Measurements from ENCODE around the gene WDTC1.

WDTC1 gene

DNA sequence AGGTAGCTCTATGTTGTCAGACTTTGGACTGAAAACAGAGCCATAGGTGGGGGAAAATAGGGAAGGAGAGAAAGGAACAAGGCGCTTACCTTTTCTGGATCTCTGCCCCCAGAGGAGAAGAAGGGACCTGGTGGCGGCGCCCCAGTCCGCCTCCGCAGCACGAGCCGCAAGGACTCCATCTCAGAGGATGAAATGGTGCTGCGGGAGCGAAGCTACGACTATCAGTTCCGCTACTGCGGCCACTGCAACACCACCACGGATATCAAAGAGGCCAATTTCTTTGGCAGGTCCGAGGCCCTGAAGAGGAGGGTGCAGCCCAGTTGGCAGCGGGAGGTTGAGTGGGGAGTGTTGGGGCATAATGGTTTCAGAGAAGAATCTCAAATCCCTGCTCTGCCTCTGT lies 69.1 kb downstream of the WDTC1 start:
- no peak for FAIRE-seq

GRCh38 chr1:27306071-27306470 lies 71.6 kb downstream of the WDTC1 start:
- no peak for FAIRE-seq

DNA sequence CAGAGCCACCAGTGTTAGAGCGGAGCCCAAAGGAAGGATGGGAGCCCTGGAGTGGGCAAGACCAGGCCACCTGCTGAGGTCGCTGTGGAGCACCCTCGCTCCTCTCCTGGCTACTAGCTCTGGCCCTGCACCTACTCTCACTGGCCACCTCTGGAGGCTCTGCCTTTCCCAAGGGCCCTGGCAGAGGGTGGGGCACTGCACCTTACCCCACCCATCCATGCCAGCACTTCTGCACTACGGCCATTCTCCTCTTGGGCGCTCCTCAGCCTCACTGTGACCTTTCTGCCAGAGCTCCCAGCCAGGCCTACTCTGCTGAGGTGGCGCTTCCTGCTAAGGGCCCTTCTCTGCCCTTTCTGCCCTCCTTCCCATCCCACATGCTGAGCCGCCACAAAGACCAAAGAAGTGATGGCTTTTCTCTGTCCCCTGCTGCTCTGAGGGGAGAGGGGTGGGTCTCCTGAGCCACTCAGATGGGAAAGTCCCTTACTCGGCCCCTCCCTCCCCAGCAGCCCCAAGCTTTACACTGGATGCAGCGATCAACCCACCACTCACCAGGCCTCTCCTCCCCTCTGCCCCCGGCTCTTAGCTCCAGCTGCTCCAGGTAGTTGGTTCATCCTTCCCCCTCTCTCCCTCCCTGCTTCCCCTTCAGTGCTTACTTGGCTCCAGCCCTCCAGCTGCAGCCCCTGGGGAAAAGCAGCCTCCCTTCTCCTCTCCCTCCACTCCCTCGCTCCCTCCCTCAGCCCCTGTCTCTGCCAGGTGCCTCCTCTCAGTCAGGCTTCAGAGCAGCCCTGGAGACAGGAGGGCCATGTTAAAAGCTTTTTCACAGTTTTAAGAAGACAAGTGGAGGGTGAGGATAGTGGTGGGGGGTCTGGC lies 72.7 kb downstream of the WDTC1 start:
- no peak for FAIRE-seq

DNA sequence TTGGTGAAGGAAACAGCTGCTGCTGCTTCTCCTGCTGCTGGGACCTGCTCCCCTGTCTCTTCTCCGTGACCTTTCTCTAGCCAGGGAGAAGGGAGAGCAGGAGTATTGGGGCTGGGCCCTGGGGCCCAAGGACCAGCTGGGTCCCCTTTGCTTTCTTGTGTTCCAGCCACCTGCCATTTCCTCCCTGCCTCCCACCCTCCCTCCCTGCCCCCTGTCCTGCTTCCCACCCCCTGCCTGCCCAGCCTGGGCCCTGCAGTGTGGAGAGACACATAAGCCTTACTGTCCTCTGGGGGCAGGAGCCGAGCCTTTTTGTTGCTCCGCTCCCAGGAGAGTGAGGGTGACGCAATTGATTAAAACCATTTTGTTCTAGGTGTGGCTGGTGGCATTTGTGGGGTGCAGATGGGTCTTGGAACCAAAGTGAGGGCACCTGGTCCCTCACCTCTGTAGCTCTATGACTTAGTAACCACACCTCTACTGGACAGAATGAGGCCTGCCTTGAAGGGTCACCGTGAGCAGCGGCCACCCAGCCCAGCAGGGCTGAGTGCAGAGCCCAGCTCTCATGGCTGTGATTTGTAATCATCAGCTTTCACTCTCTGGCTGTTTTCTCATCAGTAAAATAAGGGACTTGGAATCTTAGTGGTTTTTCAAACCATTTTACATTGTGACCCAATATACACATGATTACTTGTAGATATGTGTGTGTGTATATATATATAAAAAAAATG lies 73.6 kb downstream of the WDTC1 start:
- no peak for FAIRE-seq

DNA sequence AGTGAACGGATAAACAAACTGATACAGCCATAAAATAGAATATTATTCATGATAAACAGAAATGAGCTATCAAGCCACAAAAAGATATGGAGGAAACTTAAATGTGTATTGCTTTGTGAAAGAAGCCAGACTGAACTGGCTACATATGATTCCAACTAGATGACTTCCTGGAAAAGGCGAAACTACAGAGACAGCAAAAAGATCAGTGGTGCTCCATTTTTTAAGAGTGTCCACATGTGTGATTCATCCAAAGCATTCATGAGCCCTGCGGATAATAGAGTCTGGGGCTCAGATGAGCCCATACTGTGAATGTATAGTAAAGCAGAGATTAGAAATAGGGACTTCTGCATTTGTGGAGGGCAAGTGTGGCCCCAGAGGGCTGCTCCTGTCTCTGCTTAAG lies 79.7 kb downstream of the WDTC1 start:
- FAIRE-seq: no peak

DNA sequence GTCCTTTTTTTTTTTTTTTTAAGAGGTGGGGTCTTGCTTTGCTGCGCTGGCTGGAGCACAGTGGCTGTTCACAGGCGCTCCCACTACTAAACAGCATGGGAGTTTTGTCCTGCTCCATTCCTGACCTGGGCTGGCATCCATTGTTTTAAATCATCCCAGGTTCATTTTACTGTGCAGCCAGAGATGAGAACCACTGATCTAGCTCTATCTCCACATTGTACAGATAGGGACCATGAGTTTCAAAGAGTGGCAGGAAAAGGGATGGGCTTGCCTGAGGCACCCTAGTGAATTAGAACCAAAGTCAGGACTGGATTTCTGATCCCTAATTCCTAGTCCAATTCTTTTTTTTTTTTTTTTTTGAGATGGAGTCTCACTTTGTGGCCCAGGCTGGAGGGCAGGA lies 80.3 kb downstream of the WDTC1 start:
- FAIRE-seq: no peak

DNA sequence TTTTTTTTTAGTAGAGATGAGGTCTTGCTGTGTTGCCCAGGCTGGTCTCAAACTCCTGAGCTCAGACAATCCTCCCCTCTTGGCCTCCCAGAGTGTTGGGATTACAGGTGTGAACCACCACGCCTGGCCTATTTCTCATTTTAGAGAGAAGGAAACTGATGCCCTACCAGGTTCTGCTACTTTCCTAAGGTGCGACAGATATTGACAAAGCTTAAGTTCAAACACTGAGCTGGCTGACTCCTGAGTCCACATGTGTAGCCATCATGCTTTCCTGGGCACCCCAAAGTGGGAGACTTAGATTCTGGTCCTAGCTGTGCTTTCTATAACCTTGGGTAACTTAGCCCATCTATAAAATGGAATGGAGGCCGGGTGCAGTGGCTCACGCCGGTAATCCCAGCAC lies 82.4 kb downstream of the WDTC1 start:
- FAIRE-seq: no peak

GRCh38 chr1:27318136-27318535 lies 83.7 kb downstream of the WDTC1 start:
- FAIRE-seq: no peak

DNA sequence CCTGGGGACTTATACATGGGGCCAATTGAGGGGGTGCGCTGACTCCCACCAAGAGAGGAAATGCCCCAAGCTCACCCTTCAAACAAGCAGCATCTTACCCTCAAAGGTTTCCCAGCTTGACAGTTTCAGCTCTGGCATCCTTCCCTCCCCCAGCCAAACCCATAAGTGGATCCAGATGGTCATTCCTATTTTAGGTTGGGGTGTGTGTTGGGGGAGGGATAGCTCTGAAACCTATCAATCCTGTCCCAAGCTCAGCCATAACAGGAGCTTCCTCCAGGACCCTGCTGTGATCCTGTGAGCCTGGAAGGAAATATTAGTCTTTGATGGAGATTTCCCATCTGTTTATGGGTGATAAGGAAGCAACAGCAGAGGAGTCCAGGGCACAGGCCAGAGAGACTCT lies 84.2 kb downstream of the WDTC1 start:
- FAIRE-seq: no peak

GRCh38 chr1:27321813-27322568 lies 87.6 kb downstream of the WDTC1 start, which contains the start of gene TMEM222:
Gene TMEM222, plus strand, starts transcription at chr1:27322163. Its CDS starts 35 bp downstream, at chr1:27322198.
- no peak for FAIRE-seq

DNA sequence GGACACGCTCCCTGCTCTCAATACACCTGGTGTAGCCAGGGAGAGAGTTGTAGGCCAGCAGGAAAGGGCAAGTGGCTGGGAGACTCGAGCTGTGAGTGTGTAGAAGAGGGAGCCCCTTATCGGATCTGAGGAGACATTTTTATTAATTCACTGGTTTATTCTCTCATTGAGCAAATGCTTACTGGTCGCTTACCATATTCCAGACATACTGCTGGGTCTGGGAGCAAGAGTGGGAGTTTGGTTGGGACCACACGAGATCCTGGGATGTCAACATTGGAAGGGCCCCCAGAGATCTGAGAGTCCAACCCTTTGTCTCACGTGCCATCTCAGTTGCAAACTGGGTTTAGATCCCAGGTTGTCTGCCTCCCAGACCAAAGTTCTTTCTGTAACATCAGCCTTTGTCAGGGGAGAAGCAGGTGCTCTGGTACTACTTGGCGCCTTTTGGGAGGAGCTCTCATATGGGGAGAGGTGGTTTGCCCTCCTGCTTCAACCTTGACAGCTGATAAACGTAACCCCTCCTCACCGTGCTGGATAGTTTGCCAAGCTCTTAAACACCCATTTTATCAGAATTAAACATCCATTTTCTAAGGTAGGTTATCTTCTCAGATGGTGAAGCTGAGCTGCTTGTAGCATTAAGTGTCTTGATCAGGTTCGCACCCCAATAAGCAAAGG lies 88.3 kb downstream of the WDTC1 start:
- no peak for FAIRE-seq

- no peak for FAIRE-seq
These were observed 90.9 kb downstream of the WDTC1 start for GRCh38 chr1:27325286-27325685.

DNA sequence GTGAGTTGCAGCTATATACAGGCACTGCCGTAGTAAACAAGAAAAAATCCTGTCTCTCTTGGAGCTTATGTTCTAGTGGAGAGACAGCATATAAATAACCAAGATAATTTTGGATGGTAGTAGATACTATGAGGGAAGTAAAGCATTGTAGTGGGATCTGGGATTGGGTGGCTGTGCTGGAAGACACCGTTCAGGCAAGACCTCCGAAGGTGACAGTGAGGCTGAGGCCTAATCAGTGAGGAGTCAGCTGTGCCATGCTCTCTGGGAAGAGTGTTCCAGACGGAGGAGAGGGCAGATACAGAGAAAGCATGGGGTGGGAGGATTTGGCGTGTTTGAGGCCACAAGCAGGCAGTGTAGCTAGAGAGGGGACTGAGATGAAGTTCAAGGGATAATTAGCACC lies 93.5 kb downstream of the WDTC1 start:
- no peak for FAIRE-seq

DNA sequence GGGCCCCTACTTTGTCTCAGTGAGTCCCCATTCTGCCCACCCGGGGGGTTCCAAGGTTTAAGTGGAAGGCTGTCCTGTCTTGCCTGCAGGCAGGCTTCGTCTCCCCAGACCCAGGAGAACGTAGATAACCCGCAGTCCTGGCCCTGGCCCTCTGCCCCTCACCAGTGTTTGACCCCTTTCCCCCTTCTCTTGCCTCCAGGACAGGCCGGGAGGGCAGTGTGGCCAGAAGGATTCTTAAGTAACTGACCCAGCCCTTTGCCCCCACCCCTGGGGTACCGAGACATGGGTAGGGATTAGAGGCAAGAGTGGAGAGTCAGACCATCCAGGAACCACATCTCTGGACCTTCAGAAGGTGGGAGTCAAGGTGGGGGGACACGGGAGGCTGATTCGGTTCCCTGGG lies 96.4 kb downstream of the WDTC1 start:
- FAIRE-seq: no peak

- no peak for FAIRE-seq
These were observed 97.0 kb downstream of the WDTC1 start for GRCh38 chr1:27331426-27331825.

GRCh38 chr1:27331922-27332321 lies 97.5 kb downstream of the WDTC1 start:
- FAIRE-seq: no peak

- FAIRE-seq: no peak
These were observed 98.3 kb downstream of the WDTC1 start for GRCh38 chr1:27332536-27333281.

- no peak for FAIRE-seq
These were observed 99.4 kb downstream of the WDTC1 start for GRCh38 chr1:27333717-27334279.

GRCh38 chr1:27335506-27336422 lies 101.3 kb downstream of the WDTC1 start:
- no peak for FAIRE-seq

DNA sequence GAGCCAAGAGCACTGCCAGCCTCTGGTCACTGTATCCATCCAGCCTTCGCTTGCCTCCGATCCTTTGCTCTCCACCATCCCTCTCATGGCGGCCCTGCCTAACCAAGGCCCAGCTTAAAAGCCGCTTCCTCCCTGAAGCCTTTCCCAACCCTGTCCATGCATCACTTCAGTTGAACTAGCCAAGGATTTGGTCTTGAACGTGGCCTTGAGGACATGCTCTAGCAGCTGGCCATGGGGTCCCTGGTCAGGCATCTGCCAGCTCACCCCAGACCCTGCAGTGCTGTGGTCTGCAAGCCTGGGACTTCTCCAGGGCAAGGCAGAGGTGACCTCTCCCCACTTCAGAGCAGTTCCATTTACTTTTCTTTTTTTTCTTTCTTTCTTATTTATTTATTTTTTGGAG lies 102.3 kb downstream of the WDTC1 start:
- no peak for FAIRE-seq

- no peak for FAIRE-seq
These were observed 104.3 kb downstream of the WDTC1 start for GRCh38 chr1:27338751-27339150.
